ENCODE results near the gene PCDHGA2.

Gene PCDHGA2

GRCh38 chr5:141319202-141319601, 19.4 kb upstream of the PCDHGA2 start:
- DNase-seq (ENCODE audit: low read depth): no peak
- TF ChIP-seq MAX (IDR thresholded peaks at IDR 0.05; ENCODE audit: low read depth, low read length) (no peak), POLR2A (IDR thresholded peaks at IDR 0.05; ENCODE audit: extremely low read depth, insufficient read length) (no peak), MYC (IDR thresholded peaks at IDR 0.05; ENCODE audit: low read depth, low read length) (no peak), CTCF (IDR thresholded peaks at IDR 0.05; ENCODE audit: low read depth, low read length) (no peak)
- H3K4me3 ChIP-seq (ENCODE audit: low read depth, low read length): peak overlapping the region; percentile 91

DNA sequence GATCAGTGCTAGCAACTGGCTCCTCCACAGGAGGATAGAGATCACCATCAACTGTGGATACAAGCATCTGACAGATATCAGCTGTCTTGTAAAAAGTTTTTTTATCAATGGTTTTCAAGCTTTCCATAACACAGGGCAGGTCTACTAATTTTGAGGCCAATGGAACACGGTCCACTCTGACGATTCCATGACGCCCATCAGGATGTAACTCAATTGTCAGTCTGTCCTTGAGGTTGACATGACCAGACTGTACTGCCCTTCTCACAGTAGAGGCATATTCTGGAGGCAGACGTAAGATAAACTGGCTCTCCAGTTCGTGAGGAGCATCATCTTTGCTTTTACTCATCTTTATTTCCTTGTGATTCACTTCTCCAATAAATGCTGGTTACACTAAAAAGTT, 18.9 kb upstream of the PCDHGA2 start:
- H3K4me3 ChIP-seq (ENCODE audit: low read depth, low read length): peak overlapping the region; percentile 91
- no peak for DNase-seq (ENCODE audit: low read depth)
- no peak for TF ChIP-seq MAX (IDR thresholded peaks at IDR 0.05; ENCODE audit: low read depth, low read length)
- TF ChIP-seq POLR2A (IDR thresholded peaks at IDR 0.05; ENCODE audit: extremely low read depth, insufficient read length): no peak
- no peak for TF ChIP-seq CTCF (IDR thresholded peaks at IDR 0.05; ENCODE audit: low read depth, low read length)
- TF ChIP-seq MYC (IDR thresholded peaks at IDR 0.05; ENCODE audit: low read depth, low read length): no peak

DNA sequence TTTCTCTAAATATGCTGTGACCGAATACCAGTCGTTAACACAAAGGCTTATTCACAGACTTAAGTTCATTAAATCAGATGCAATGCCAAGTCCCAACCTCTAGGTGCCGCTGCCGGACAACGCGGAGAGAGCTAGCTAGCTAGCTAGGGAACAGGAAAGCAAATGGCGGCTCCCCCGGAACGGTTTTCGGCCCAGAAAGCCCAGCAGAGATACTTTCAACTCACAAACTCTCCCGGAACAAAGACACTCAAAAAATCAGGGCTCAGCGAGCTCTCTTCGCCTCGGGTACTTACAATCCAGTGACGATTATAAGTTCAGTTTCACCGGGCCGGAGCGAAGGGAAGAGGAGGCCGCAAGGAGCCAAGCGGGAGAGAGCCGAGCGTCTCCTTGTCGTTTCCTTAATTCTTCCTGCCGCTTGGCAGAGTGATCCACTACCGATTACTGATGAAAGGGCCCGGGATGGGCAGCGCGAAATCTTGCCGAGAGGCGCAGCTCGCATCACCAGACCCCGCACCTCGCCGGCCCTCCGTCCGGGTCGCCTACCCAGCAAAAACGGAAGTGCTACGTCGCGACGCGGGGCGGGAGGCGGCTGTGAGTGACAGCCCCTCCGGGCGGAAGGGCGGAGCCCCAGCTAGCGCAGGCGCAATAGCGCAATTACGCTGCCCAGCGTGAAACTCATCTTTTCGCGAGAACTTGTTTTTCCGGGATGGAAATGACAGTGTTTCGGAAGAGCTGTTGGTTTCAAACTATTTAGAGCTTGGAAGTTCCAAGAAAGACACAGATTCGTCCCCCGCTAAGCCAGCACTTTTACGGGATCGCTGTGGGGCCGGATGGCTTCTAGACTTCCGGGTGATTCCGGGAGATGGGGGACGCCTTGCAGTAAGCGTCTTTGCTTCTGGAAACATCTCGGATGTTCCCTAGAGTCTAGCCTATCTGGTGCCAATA, 18.1 kb upstream of the PCDHGA2 start, which contains the start of gene TAF7:
TAF7 (minus strand) TSS at position 560 of the 945 bp plus-strand sequence. CDS start 740 bp downstream, outside the sequence.
- H3K4me3 ChIP-seq (ENCODE audit: low read depth, low read length): peak within 1 kb of the TSS; percentile 91
- TF ChIP-seq MYC (IDR thresholded peaks at IDR 0.05; ENCODE audit: low read depth, low read length) (0 out of 2 replicates have a peak, but pooled peaks have one; percentile 25), MAX (IDR thresholded peaks at IDR 0.05; ENCODE audit: low read depth, low read length) (peak; percentile 60), POLR2A (IDR thresholded peaks at IDR 0.05; ENCODE audit: extremely low read depth, insufficient read length) (peak; percentile 97), CTCF (IDR thresholded peaks at IDR 0.05; ENCODE audit: low read depth, low read length) (peak; percentile 68)
- DNase-seq (ENCODE audit: low read depth): peak; percentile 93

DNA sequence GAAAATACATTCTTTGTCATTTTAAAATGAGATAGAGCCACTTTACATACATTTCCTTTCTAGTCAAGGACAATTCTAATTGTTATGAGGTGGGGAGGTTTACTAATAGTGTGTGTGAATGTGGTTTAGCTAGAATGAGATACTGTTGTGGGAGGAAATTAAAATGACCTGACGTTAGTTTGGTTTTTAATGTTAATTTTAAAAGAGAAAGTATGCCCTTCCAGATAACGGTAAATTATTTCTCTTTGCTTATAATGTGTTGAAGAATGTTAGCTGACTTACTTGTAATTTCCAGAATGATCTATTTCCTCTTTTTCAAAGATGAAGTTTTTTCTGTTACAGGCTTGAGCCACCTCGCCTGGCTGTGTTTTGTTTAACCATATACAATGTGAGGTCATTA, 16.3 kb upstream of the PCDHGA2 start:
- H3K4me3 ChIP-seq (ENCODE audit: low read depth, low read length): no peak overlapping the region
- TF ChIP-seq POLR2A (IDR thresholded peaks at IDR 0.05; ENCODE audit: extremely low read depth, insufficient read length) (no peak), MAX (IDR thresholded peaks at IDR 0.05; ENCODE audit: low read depth, low read length) (no peak), MYC (IDR thresholded peaks at IDR 0.05; ENCODE audit: low read depth, low read length) (no peak), CTCF (IDR thresholded peaks at IDR 0.05; ENCODE audit: low read depth, low read length) (no peak)
- no peak for DNase-seq (ENCODE audit: low read depth)

- DNase-seq (ENCODE audit: low read depth): peak; percentile 85
- TF ChIP-seq CTCF (IDR thresholded peaks at IDR 0.05; ENCODE audit: low read depth, low read length) (peak; percentile 68), MYC (IDR thresholded peaks at IDR 0.05; ENCODE audit: low read depth, low read length) (no peak), MAX (IDR thresholded peaks at IDR 0.05; ENCODE audit: low read depth, low read length) (no peak), POLR2A (IDR thresholded peaks at IDR 0.05; ENCODE audit: extremely low read depth, insufficient read length) (no peak)
- peak overlapping the region; percentile 78 for H3K4me3 ChIP-seq (ENCODE audit: low read depth, low read length)
Observed at GRCh38 chr5:141326088-141326854, 12.3 kb upstream of the PCDHGA2 start.
